ENCODE data around the gene TMEM260.

Gene TMEM260

GRCh38 chr14:56579345-56580220, at the start of gene TMEM260:
Gene TMEM260, plus strand, starts transcription at chr14:56579798. Its CDS starts 117 bp downstream, at chr14:56579915.
- TF ChIP-seq ZFX (IDR thresholded peaks at IDR 0.05; ENCODE audit: borderline replicate concordance), result no peak
- peak; percentile 94 for TF ChIP-seq CTCF (IDR thresholded peaks at IDR 0.05)
- H3K27ac ChIP-seq, result peak within 1 kb of the TSS; percentile 65

GRCh38 chr14:56532546-56532945, 47.1 kb upstream of the TMEM260 start:
- TF ChIP-seq ZFX (IDR thresholded peaks at IDR 0.05; ENCODE audit: borderline replicate concordance) (no peak), CTCF (IDR thresholded peaks at IDR 0.05) (no peak)

GRCh38 chr14:56534656-56535055, 44.9 kb upstream of the TMEM260 start:
- TF ChIP-seq ZFX (IDR thresholded peaks at IDR 0.05; ENCODE audit: borderline replicate concordance) (no peak), CTCF (IDR thresholded peaks at IDR 0.05) (no peak)
- H3K27ac ChIP-seq, result no peak overlapping the region

More at GRCh38 chr14:56532546-56532945, 47.1 kb upstream of the TMEM260 start:
- H3K27ac ChIP-seq, result no peak overlapping the region

- TF ChIP-seq CTCF (IDR thresholded peaks at IDR 0.05) (no peak), ZFX (IDR thresholded peaks at IDR 0.05; ENCODE audit: borderline replicate concordance) (no peak)
- no peak overlapping the region for H3K27ac ChIP-seq
Measured at GRCh38 chr14:56539862-56540261, 39.7 kb upstream of the TMEM260 start.

- no peak overlapping the region for H3K27ac ChIP-seq
- TF ChIP-seq CTCF (IDR thresholded peaks at IDR 0.05) (no peak), ZFX (IDR thresholded peaks at IDR 0.05; ENCODE audit: borderline replicate concordance) (no peak)
Measured at GRCh38 chr14:56543436-56543835, 36.2 kb upstream of the TMEM260 start.

GRCh38 chr14:56549721-56550120, 29.9 kb upstream of the TMEM260 start:
- no peak overlapping the region for H3K27ac ChIP-seq
- no peak for TF ChIP-seq ZFX (IDR thresholded peaks at IDR 0.05; ENCODE audit: borderline replicate concordance)
- no peak for TF ChIP-seq CTCF (IDR thresholded peaks at IDR 0.05)

- no peak for TF ChIP-seq ZFX (IDR thresholded peaks at IDR 0.05; ENCODE audit: borderline replicate concordance)
- TF ChIP-seq CTCF (IDR thresholded peaks at IDR 0.05), result no peak
- H3K27ac ChIP-seq, result no peak overlapping the region
Measured at GRCh38 chr14:56552615-56553014, 27.0 kb upstream of the TMEM260 start.

Measured in 22Rv1 (cell line).